ENCODE data around the gene CRBN. TPM values are rescaled to one million over a fixed set of nuclear protein-coding genes. Genes with fewer than 3 reads are reported as not detected.
A peak's percentile ranks its signal among the peaks of the same experiment; 100 is the strongest.

Gene CRBN
- total and polyA plus RNA-seq, 9 of the 15 experiments (the other 6 are each of a cell fraction or from before 2014, with no cell fraction given): 40.8 to 331 (median 57.4) TPM

GRCh38 chr3:3110749-3111361, 68.6 kb downstream of the CRBN start:
- H3K4me2 ChIP-seq (ENCODE audit: insufficient read depth, low read length): peak overlapping the region; percentile 61; the same call in 1 of the 2 replicates

More at GRCh38 chr3:3110749-3111361, 68.6 kb downstream of the CRBN start:
- TF ChIP-seq PBX2 (CRISPR knock-in tag; IDR thresholded peaks at IDR 0.05; ENCODE audit: low read depth): no peak
- TF ChIP-seq PBX2 (tag; conservative IDR thresholded peaks at IDR 0.05; ENCODE audit: low read depth): peak; percentile 69
- peak; percentile 18; the same call in 1 of the 2 replicates for TF ChIP-seq RFX1 (IDR thresholded peaks at IDR 0.05)
- no peak for TF ChIP-seq ARID3A (IDR thresholded peaks at IDR 0.05; ENCODE audit: borderline replicate concordance, low read depth, low read length)
- no peak for TF ChIP-seq ZNF77 (CRISPR knock-in tag; IDR thresholded peaks at IDR 0.05)
- TF ChIP-seq MEIS2 (IDR thresholded peaks at IDR 0.05; ENCODE audit: partially characterized antibody): peak; percentile 29
- 0 out of 2 replicates have a peak, but pooled peaks have one; percentile 1 for TF ChIP-seq ELF1 (tag; IDR thresholded peaks at IDR 0.05)
- peak; percentile 50; the same call in 1 of the 2 replicates for TF ChIP-seq SPI1 (IDR thresholded peaks at IDR 0.05; ENCODE audit: borderline replicate concordance, low read depth, low read length)
- no peak for TF ChIP-seq CBX3 (IDR thresholded peaks at IDR 0.05; ENCODE audit: borderline replicate concordance in 1 of 2, low read length in 2 of 2)
- peak; percentile 60 for TF ChIP-seq ZFP36 (IDR thresholded peaks at IDR 0.05; ENCODE audit: low read depth, low read length, partially characterized antibody)
- 9% methylated on average over 7 of the region's 7 CpGs for WGBS (ENCODE audit: insufficient coverage, low coverage, missing lambda C conversion rate)
- POLR2A ChIA-PET: interaction anchor here (0.6 to 1.4 kb wide), 2 partner anchors 9 to 1867 kb away, joined by 3 to 6 read pairs; no protein-coding TSS in a partner anchor
- intact Hi-C loops (cut with micrococcal nuclease): no loop called here
- Histone ChIP-seq H3K36me3 (ENCODE audit: control insufficient read depth, insufficient read depth, low read length) (no peaks in the 10 kb centered on the region), H3K4me3 (no peak overlapping the region), H3K9me3 (replicated peaks; ENCODE audit: control insufficient read depth, insufficient read depth, low read depth, low read length) (no peaks in the 10 kb centered on the region), H3K79me2 (ENCODE audit: control insufficient read depth, insufficient read depth, low read length) (no peaks in the 10 kb centered on the region), H4K20me1 (replicated peaks; ENCODE audit: control insufficient read depth, insufficient read depth, low read length) (no peaks in the 10 kb centered on the region), H3K9me1 (ENCODE audit: control insufficient read depth, insufficient read depth, low read length) (no peaks in the 10 kb centered on the region), H3K9ac (ENCODE audit: insufficient read depth in 1 of 2, low read depth in 2 of 2, low read length in 2 of 2) (no peak overlapping the region), H3K27ac (ENCODE audit: extremely low read depth, low read depth, low read length) (no peak overlapping the region), H3K27me3 (ENCODE audit: control insufficient read depth in 2 of 2, insufficient read depth in 2 of 2, low read length in 2 of 2) (peaks cover 8% of the 10 kb centered on the region in 2 experiments; a peak in 4 of 5 replicates), H2AFZ (ENCODE audit: low read depth, low read length) (peak overlapping the region; percentile 67; the same call in 1 of the 2 replicates), H3K4me1 (replicated peaks in 1 of 2; ENCODE audit: control insufficient read depth in 2 of 2, insufficient read depth in 2 of 2, low read length in 2 of 2) (peaks cover 0 to 7% of the 10 kb centered on the region in 2 experiments; a peak in 2 of 5 replicates)
- CTCF ChIA-PET (ENCODE audit: low intra/inter-chr PET ratio): no interaction called here
- ATAC-seq (peak; percentile 63), DNase-seq (ENCODE audit: extremely low read depth in 1 of 4, low spot score in 3 of 4) (no peak), FAIRE-seq (no peak)
- in situ Hi-C loops (cut with MboI): no loop called here
- BruUV-seq (replicated peaks): no TSS peak

All from K562 (cell line).